H9 (cell line): ENCODE results near the gene IFIH1. TPM values are rescaled to one million over a fixed set of nuclear protein-coding genes. Genes with fewer than 3 reads are reported as not detected.

ENCODE experiments used
- DNase-seq: peaks from one replicate; pipeline ENCODE4 v3.0.0-alpha.2; 2017
- H2AFZ ChIP-seq: one replicate; pipeline ENCODE4 v1.6.1; 2013; ENCODE audit warnings: mild to moderate bottlenecking, low read length, control low read depth, moderate library complexity
- H2AK5ac ChIP-seq: 2 replicates; pipeline ENCODE4 v1.6.1; 2013; ENCODE audit warnings: low read length, control low read depth, mixed read lengths; ENCODE audit not compliant: insufficient read length
- H2BK120ac ChIP-seq: one replicate; pipeline ENCODE4 v1.6.1; 2013; ENCODE audit warnings: low read depth, mild to moderate bottlenecking, low read length, control low read depth, inconsistent platforms; ENCODE audit not compliant: poor library complexity, severe bottlenecking
- H2BK12ac ChIP-seq: 2 replicates; pipeline ENCODE4 v1.6.1; 2013; ENCODE audit warnings: low read length, control low read depth, mixed read lengths, low read depth; ENCODE audit not compliant: insufficient read length
- H2BK15ac ChIP-seq: 2 replicates; pipeline ENCODE4 v1.6.1; 2013; ENCODE audit warnings: low read depth, low read length, control low read depth
- H2BK20ac ChIP-seq: one replicate; pipeline ENCODE4 v1.6.1; 2013; ENCODE audit warnings: low read depth, mild to moderate bottlenecking, low read length, control low read depth, inconsistent platforms; ENCODE audit not compliant: poor library complexity, severe bottlenecking
- H2BK5ac ChIP-seq: 2 replicates; pipeline ENCODE4 v1.6.1; 2013; ENCODE audit warnings: low read length, control low read depth, mixed read lengths; ENCODE audit not compliant: insufficient read length
- H3K14ac ChIP-seq: 2 replicates; pipeline ENCODE4 v1.6.1; 2013; ENCODE audit warnings: low read length, control low read depth; ENCODE audit not compliant: insufficient read depth
- H3K18ac ChIP-seq: 2 replicates; pipeline ENCODE4 v1.6.1; 2013; ENCODE audit warnings: low read depth, mild to moderate bottlenecking, mixed read lengths, low read length, control low read depth; ENCODE audit not compliant: insufficient read length
- H3K23ac ChIP-seq: 2 replicates; pipeline ENCODE4 v1.6.1; 2013; ENCODE audit warnings: low read length, control low read depth, mixed read lengths, low read depth; ENCODE audit not compliant: insufficient read length
- H3K23me2 ChIP-seq: 2 replicates; pipeline ENCODE4 v1.6.1; 2013; ENCODE audit warnings: low read depth, mild to moderate bottlenecking, mixed read lengths, low read length, control low read depth; ENCODE audit not compliant: insufficient read length, poor library complexity, severe bottlenecking
- H3K27ac ChIP-seq: 2 replicates; pipeline ENCODE4 v1.5.1; 2013; ENCODE audit warnings: low read length, control low read depth, mixed read lengths, low read depth; ENCODE audit not compliant: insufficient read length
- H3K27me3 ChIP-seq: 2 replicates; pipeline ENCODE4 v1.6.1; 2013; ENCODE audit warnings: low read length, control low read depth, inconsistent platforms; ENCODE audit not compliant: insufficient read depth
- H3K4ac ChIP-seq: 2 replicates; pipeline ENCODE4 v1.6.1; 2013; ENCODE audit warnings: low read depth, mild to moderate bottlenecking, control low read depth, inconsistent platforms, low read length, moderate library complexity
- H3K4me1 ChIP-seq: 2 replicates; pipeline ENCODE4 v1.6.1; 2013; ENCODE audit warnings: low read length, control low read depth, inconsistent platforms; ENCODE audit not compliant: insufficient read depth
- H3K4me2 ChIP-seq: 2 replicates; pipeline ENCODE4 v1.6.1; 2013; ENCODE audit warnings: low read length, control low read depth, mixed read lengths; ENCODE audit not compliant: insufficient read length, insufficient read depth
- H3K56ac ChIP-seq: 2 replicates; pipeline ENCODE4 v1.6.1; 2013; ENCODE audit warnings: low read depth, mild to moderate bottlenecking, mixed read lengths, low read length, control low read depth; ENCODE audit not compliant: insufficient read length
- H3K79me1 ChIP-seq: 2 replicates; pipeline ENCODE4 v1.6.1; 2013; ENCODE audit warnings: low read depth, mild to moderate bottlenecking, moderate library complexity, low read length, control low read depth, inconsistent platforms; ENCODE audit not compliant: insufficient read depth, poor library complexity, severe bottlenecking
- H3K79me2 ChIP-seq: 2 replicates; pipeline ENCODE4 v1.6.1; 2013; ENCODE audit warnings: low read length, control low read depth, inconsistent platforms; ENCODE audit not compliant: insufficient read depth
- H3K9ac ChIP-seq: 2 replicates; pipeline ENCODE4 v1.6.1; 2013; ENCODE audit warnings: low read length, control low read depth, mixed read lengths; ENCODE audit not compliant: insufficient read length; ENCODE audit errors: extremely low read depth
- H3K9me3 ChIP-seq: one replicate; pipeline ENCODE4 v1.6.1; 2013; ENCODE audit warnings: low read depth, low read length, inconsistent platforms; ENCODE audit not compliant: control insufficient read depth
- H3T11ph ChIP-seq: one replicate; pipeline ENCODE4 v1.6.1; 2013; ENCODE audit warnings: mild to moderate bottlenecking, low read length, control low read depth, inconsistent platforms
- H4K20me1 ChIP-seq: one replicate; pipeline ENCODE4 v1.6.1; 2013; ENCODE audit not compliant: control insufficient read depth, insufficient read length, insufficient read depth
- H4K5ac ChIP-seq: 2 replicates; pipeline ENCODE4 v1.6.1; 2013; ENCODE audit warnings: low read depth, mild to moderate bottlenecking, mixed read lengths, low read length, control low read depth; ENCODE audit not compliant: insufficient read length
- H4K8ac ChIP-seq: replicated peaks from 2 replicates; pipeline ENCODE4 v1.6.1; 2013; ENCODE audit warnings: low read length, control low read depth, mixed read lengths, low read depth; ENCODE audit not compliant: insufficient read length
- H4K91ac ChIP-seq: 2 replicates; pipeline ENCODE4 v1.6.1; 2013; ENCODE audit warnings: low read depth, mild to moderate bottlenecking, moderate library complexity, mixed read lengths, low read length, control low read depth; ENCODE audit not compliant: insufficient read length
- H3K27ac Mint-ChIP-seq, 3 experiments: 2 replicates in 2 of 3; 3 replicates in 1 of 3; pipeline ENCODE4 v1.8.0; 2020 to 2021; ENCODE audit warnings: mixed read lengths in 3 of 3, mild to moderate bottlenecking in 1 of 3, moderate library complexity in 1 of 3
- H3K27me3 Mint-ChIP-seq: 2 replicates; pipeline ENCODE4 v1.8.0; 2021; ENCODE audit warnings: low read depth, mild to moderate bottlenecking, moderate library complexity, mixed read lengths
- H3K36me3 Mint-ChIP-seq, 3 experiments: 2 replicates in 2 of 3; 3 replicates in 1 of 3; pipeline ENCODE4 v1.8.0; 2020 to 2021; ENCODE audit warnings: low read depth in 3 of 3, mixed read lengths in 3 of 3; ENCODE audit not compliant: insufficient read depth in 1 of 3
- H3K4me1 Mint-ChIP-seq, 2 experiments: 2 replicates each; pipeline ENCODE4 v1.8.0; 2020; ENCODE audit warnings: mixed read lengths in 2 of 2
- H3K4me3 Mint-ChIP-seq, 2 experiments: 2 replicates in 1 of 2; 3 replicates in 1 of 2; pipeline ENCODE4 v1.8.0; 2020 to 2021; ENCODE audit warnings: mild to moderate bottlenecking in 2 of 2, mixed read lengths in 2 of 2, moderate library complexity in 1 of 2
- H3K9me3 Mint-ChIP-seq, 2 experiments: 2 replicates in 1 of 2; 3 replicates in 1 of 2; pipeline ENCODE4 v1.8.0; 2020; ENCODE audit warnings: mild to moderate bottlenecking in 2 of 2, mixed read lengths in 2 of 2, moderate library complexity in 1 of 2
- CTCF ChIP-seq: fragments of 200-600 bp; sonication (generic); conservative IDR thresholded peaks from 3 replicates; pipeline ENCODE4 v1.8.0; 2021; ENCODE audit warnings: antibody characterized with exemption, mild to moderate bottlenecking
- WGBS: extraction: QIAGEN DNeasy Blood & Tissue Kit; methylation state at CpG from one replicate; pipeline ENCODE4 v1.1.7; 2013; ENCODE audit warnings: missing lambda C conversion rate, low lambda C conversion rate, mixed read lengths; ENCODE audit not compliant: insufficient read length; ENCODE audit errors: extremely low coverage; 5-methylcytosine and 5-hydroxymethylcytosine counted together
- total RNA-seq: library from RNA; stranded (reverse); gene quantifications from 2 replicates; pipeline ENCODE4 v1.2.1, GENCODE V29; 2021

IFIH1 gene
- total RNA-seq, 1 experiment from 2014 or later: 0.81 TPM

DNA sequence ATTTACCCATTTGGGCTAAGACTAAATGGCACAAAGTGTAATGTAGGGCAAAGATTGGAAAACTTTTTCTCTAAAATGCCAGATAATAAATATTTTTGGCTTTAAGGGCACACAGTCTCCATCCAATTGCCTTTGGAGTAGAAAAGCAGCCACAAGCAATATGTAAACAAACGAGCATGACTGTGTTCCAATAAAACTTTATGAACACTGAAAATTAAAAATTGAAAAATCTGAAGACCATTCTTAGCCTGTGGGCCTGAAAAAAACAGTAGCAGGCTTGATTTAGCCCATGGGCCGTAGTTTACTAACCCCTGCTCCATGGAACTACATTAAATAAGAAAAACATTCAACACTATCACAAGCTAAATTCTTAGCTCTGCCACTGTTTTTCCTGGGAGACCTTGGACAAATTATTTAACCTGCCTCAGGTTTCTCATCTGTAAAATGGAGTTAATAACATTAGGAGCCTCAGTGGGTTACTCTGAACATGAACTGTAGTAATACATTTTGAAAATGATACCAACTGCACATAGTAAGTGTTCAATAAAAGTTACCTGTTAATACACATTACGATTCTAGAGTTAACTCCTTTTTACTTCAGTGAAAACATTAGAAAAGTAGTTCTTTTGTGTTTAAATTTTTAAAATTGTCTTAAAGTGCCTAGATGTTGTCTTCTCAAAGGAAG is 1.3 kb downstream of the IFIH1 start:
- Histone ChIP-seq H3K27me3 (no peaks in the 10 kb centered on the region), H2AK5ac (no peak overlapping the region), H2BK15ac (no peak overlapping the region), H3K9me3 (no peaks in the 10 kb centered on the region), H3K56ac (no peak overlapping the region), H4K5ac (no peak overlapping the region), H3K9ac (no peak overlapping the region), H2BK120ac (no peak overlapping the region), H3K14ac (no peak overlapping the region), H4K8ac (no peak overlapping the region), H3K27ac (no peak overlapping the region), H2BK12ac (no peak overlapping the region), H3T11ph (no peak overlapping the region), H3K79me2 (no peaks in the 10 kb centered on the region), H3K23ac (no peak overlapping the region), H3K4me2 (no peak overlapping the region), H3K4me1 (no peaks in the 10 kb centered on the region), H2BK5ac (no peak overlapping the region), H2AFZ (no peak overlapping the region), H3K79me1 (no peaks in the 10 kb centered on the region), H2BK20ac (no peak overlapping the region), H4K20me1 (no peaks in the 10 kb centered on the region), H4K91ac (no peak overlapping the region), H3K18ac (no peak overlapping the region), H3K23me2 (peaks cover 8% of the 10 kb centered on the region), H3K4ac (no peak overlapping the region)
- no CpG with 5 or more reads among the region's 3 CpGs for WGBS
- Mint-ChIP-seq H3K9me3 (no peaks in the 10 kb centered on the region), H3K4me3 (peak overlapping the region in 1 of 2 experiments; percentile 88; a peak in 1 of 5 replicates), H3K27me3 (peaks cover 28% of the 10 kb centered on the region), H3K27ac (no peak overlapping the region), H3K4me1 (peaks cover 21 to 23% of the 10 kb centered on the region in 2 experiments), H3K36me3 (peaks cover 0 to 4% (median 0%) of the 10 kb centered on the region in 3 experiments; a peak in 1 of 7 replicates)
- no peak for TF ChIP-seq CTCF
- no peak for DNase-seq
